Tibial nerve (tissue), 4 donors: ENCODE data around the gene SLC7A1.

Experiments
- CTCF ChIP-seq, 5 experiments: fragments of 200-600 bp in 3 of 5; fragments of 450-650 bp in 2 of 5; sonication (generic) in 3 of 5; IDR thresholded peaks; one replicate each; pipeline ENCODE4 v1.5.1; 2016 to 2019; ENCODE audit warnings: antibody characterized with exemption in 5 of 5, mild to moderate bottlenecking in 3 of 5, moderate library complexity in 2 of 5
- EP300 ChIP-seq, 2 donors: sonication (generic); formaldehyde crosslinking; IDR thresholded peaks; one replicate each; pipeline ENCODE4 v1.6.1; 2017; ENCODE audit warnings: antibody characterized with exemption in 2 of 2, mild to moderate bottlenecking in 1 of 2
- POLR2A ChIP-seq, 2 donors: fragments of 450-650 bp; IDR thresholded peaks; one replicate each; pipeline ENCODE4 v1.6.1; 2017; ENCODE audit warnings: antibody characterized with exemption in 2 of 2, mild to moderate bottlenecking in 2 of 2, moderate library complexity in 2 of 2

GRCh38 chr13:29500386-29500785 lies 95.1 kb downstream of the SLC7A1 start:
- TF ChIP-seq CTCF (IDR thresholded peaks at IDR 0.05) = no peak
- no peak for TF ChIP-seq POLR2A (IDR thresholded peaks at IDR 0.05)
- TF ChIP-seq EP300 (IDR thresholded peaks at IDR 0.05) = no peak
